K562 (cell line): ENCODE results near the gene NFATC4. TPM values are rescaled to one million over a fixed set of nuclear protein-coding genes. Genes with fewer than 3 reads are reported as not detected.
"Not testable (repeated sequence)": the region's sequence is repeated elsewhere in the genome, so short reads cannot be mapped to it uniquely, and the experiment has no call there.

Experiments
- ATAC-seq: fragments of 200-7000 bp; cut with Tn5 transposase; 3 replicates; pipeline ENCODE4 v1.9.1; 2020; ENCODE audit warnings: moderate library complexity
- BruUV-seq: library from RNA; stranded (reverse); fragments of 400-500 nt; replicated peaks from 2 replicates; lab custom pipeline; 2021; lab: Mats Ljungman, UMichigan
- CTCF ChIA-PET: fragments of 300-600 bp; formaldehyde crosslinking; extraction: SDS; loops from one replicate; lab custom pipeline; 2021; ENCODE audit warnings: low intra/inter-chr PET ratio; lab: Yijun Ruan, JAX
- POLR2A ChIA-PET: fragments of 300-600, 350-650 bp; sonication (Branson Sonifier 250); formaldehyde crosslinking; extraction: SDS; loops from one replicate; lab custom pipeline; 2021; ENCODE audit warnings: antibody characterized with exemption, inconsistent platforms; lab: Yijun Ruan, JAX
- DNase-seq, 4 experiments: peaks; one replicate each; pipeline versions ENCODE4 v3.0.0 to v3.0.0-alpha.2; 2011 to 2018; ENCODE audit warnings: low spot score in 3 of 4, mixed read lengths in 3 of 4; ENCODE audit errors: extremely low read depth in 1 of 4
- FAIRE-seq: peaks from 2 replicates; lab custom pipeline; 2011; peaks lifted over from hg19 to GRCh38; lab: Jason Lieb, UNC
- H2AFZ ChIP-seq: 2 replicates; pipeline ENCODE4 v1.6.0; 2011; ENCODE audit warnings: low read depth, low read length, control low read depth, inconsistent platforms
- H3K27ac ChIP-seq: fragments of 200-600 bp; 3 replicates; pipeline ENCODE4 v1.8.0; 2011; ENCODE audit warnings: low read depth, mild to moderate bottlenecking, control low read depth, inconsistent platforms, low read length, moderate library complexity, mixed read lengths; ENCODE audit errors: extremely low read depth
- H3K27me3 ChIP-seq, 2 experiments: fragments of 300-600 bp in 1 of 2; 2 replicates in 1 of 2; 3 replicates in 1 of 2; pipeline versions ENCODE4 v1.6.0 to v1.8.0; 2011; ENCODE audit warnings: inconsistent platforms in 2 of 2, low read length in 2 of 2, mild to moderate bottlenecking in 1 of 2, mixed read lengths in 1 of 2, moderate library complexity in 1 of 2; ENCODE audit not compliant: control insufficient read depth in 2 of 2, insufficient read depth in 2 of 2
- H3K36me3 ChIP-seq: fragments of 300-600 bp; 3 replicates; pipeline ENCODE4 v1.8.0; 2011; ENCODE audit warnings: mild to moderate bottlenecking, low read length, inconsistent platforms; ENCODE audit not compliant: control insufficient read depth, insufficient read depth
- H3K4me1 ChIP-seq, 2 experiments: fragments of 200-600 bp in 1 of 2; replicated peaks in 1 of 2; 2 replicates in 1 of 2; 3 replicates in 1 of 2; pipeline versions ENCODE4 v1.5.1 to v1.8.0; 2011; ENCODE audit warnings: inconsistent platforms in 2 of 2, low read length in 2 of 2, mild to moderate bottlenecking in 1 of 2, mixed read lengths in 1 of 2, moderate library complexity in 1 of 2; ENCODE audit not compliant: control insufficient read depth in 2 of 2, insufficient read depth in 2 of 2
- H3K4me2 ChIP-seq: 2 replicates; pipeline ENCODE4 v1.6.1; 2011; ENCODE audit warnings: low read length, control low read depth, inconsistent platforms, mixed read lengths; ENCODE audit not compliant: insufficient read depth
- H3K4me3 ChIP-seq: fragments of 200-600 bp; sonication (generic), shearing (Covaris generic); 2 replicates; pipeline ENCODE4 v1.5.1; 2016; ENCODE audit warnings: control low read depth, inconsistent platforms
- H3K79me2 ChIP-seq: fragments of 200-600 bp; 3 replicates; pipeline ENCODE4 v1.8.0; 2011; ENCODE audit warnings: low read length, inconsistent platforms; ENCODE audit not compliant: control insufficient read depth, insufficient read depth
- H3K9ac ChIP-seq, 2 experiments: 2 replicates each; pipeline versions ENCODE4 v1.6.0 to v1.6.1; 2011; ENCODE audit warnings: low read depth in 2 of 2, low read length in 2 of 2, control low read depth in 1 of 2, inconsistent platforms in 1 of 2, mild to moderate bottlenecking in 1 of 2, mixed read lengths in 1 of 2; ENCODE audit not compliant: insufficient read depth in 1 of 2
- H3K9me1 ChIP-seq: one replicate; pipeline ENCODE4 v1.6.0; 2011; ENCODE audit warnings: inconsistent platforms, mild to moderate bottlenecking, low read length, moderate library complexity; ENCODE audit not compliant: control insufficient read depth, insufficient read depth
- H3K9me3 ChIP-seq: replicated peaks from 2 replicates; pipeline ENCODE4 v1.5.1; 2011; ENCODE audit warnings: low read depth, low read length, inconsistent platforms; ENCODE audit not compliant: control insufficient read depth, insufficient read depth
- H4K20me1 ChIP-seq: replicated peaks from 2 replicates; pipeline ENCODE4 v1.6.1; 2011; ENCODE audit warnings: low read length, inconsistent platforms, mixed read lengths; ENCODE audit not compliant: control insufficient read depth, insufficient read depth
- CREBBP ChIP-seq: IDR thresholded peaks from one replicate; pipeline ENCODE4 v1.6.1; 2012; ENCODE audit warnings: low read depth, mild to moderate bottlenecking, control low read depth, inconsistent platforms, low read length
- HNRNPLL ChIP-seq: fragments of 200-400 bp; formaldehyde crosslinking; IDR thresholded peaks from 2 replicates; pipeline ENCODE4 v1.6.1; 2017; ENCODE audit warnings: low read length, low read depth, mild to moderate bottlenecking; ENCODE audit not compliant: poor library complexity, severe bottlenecking
- ZNF507 ChIP-seq: conservative IDR thresholded peaks from 2 replicates; pipeline ENCODE4 v1.6.1; 2017; ENCODE audit warnings: missing genetic modification characterization, missing compliant biosample characterization
- WGBS: fragments of 100-300 bp; shearing (Covaris generic); methylation state at CpG from one replicate; pipeline ENCODE4 v1.1.6; 2016; ENCODE audit warnings: low coverage, mixed read lengths; ENCODE audit not compliant: insufficient coverage; ENCODE audit errors: missing lambda C conversion rate; 5-methylcytosine and 5-hydroxymethylcytosine counted together
- in situ Hi-C: fragments of 300-500 bp; cut with MboI; formaldehyde crosslinking; loops from 4 replicates; pipeline ENCODE4 v1.15.0; 2018; ENCODE audit warnings: inconsistent platforms, mixed read lengths
- intact Hi-C: fragments of 100-400 bp; cut with micrococcal nuclease; formaldehyde crosslinking; loops from 2 replicates; pipeline ENCODE4 v1.14.2; 2022
- polyA plus RNA-seq, 8 experiments: library from polyadenylated mRNA; depleted of rRNA in 4 of 8; stranded (reverse) in 5 of 8; unstranded in 3 of 8; fragments of >200 nt; fragmentation: Nextera tagmentation in 2 of 8; fragmentation: Illumina TruSeq in 1 of 8; extraction: Ambion mirVana in 2 of 8; extraction: Trizol in 1 of 8; gene quantifications; 2 replicates each; pipeline versions ENCODE4 v1.2.1 to v1.2.3, GENCODE V29; 2011 to 2014; ENCODE audit warnings: inconsistent platforms in 1 of 8, missing spikeins in 1 of 8
- total RNA-seq, 7 experiments: library from RNA; depleted of rRNA in 6 of 7; stranded (reverse); fragments of >200 nt in 6 of 7; fragmentation: Illumina TruSeq in 2 of 7; extraction: Trizol in 2 of 7; gene quantifications; 2 replicates each; pipeline versions ENCODE4 v1.2.1 to v1.2.3, GENCODE V29; 2011 to 2021; ENCODE audit warnings: low replicate concordance in 1 of 7

The NFATC4 gene
- total and polyA plus RNA-seq, 9 of the 15 experiments (the other 6 are each of a cell fraction or from before 2014, with no cell fraction given), result 0.25 to 3.8 (median 0.78) TPM; not detected in 1

- H3K9ac ChIP-seq, result no peak overlapping the region
- H3K9me3 ChIP-seq, result no peaks in the 10 kb centered on the region
- no peaks in the 10 kb centered on the region for H3K9me1 ChIP-seq
- ChIA-PET POLR2A (interaction anchor here (1.2 to 1.7 kb wide), 2 partner anchors 9 to 59 kb away, joined by 3 to 6 read pairs; partner anchors contain the start of genes CBLN3 and KHNYN), CTCF (no interaction called here)
- H3K4me1 ChIP-seq, result peaks cover 11 to 46% of the 10 kb centered on the region in 2 experiments; a peak in 4 of 5 replicates
- no peak overlapping the region for H3K27ac ChIP-seq
- intact Hi-C loops (no loop called here), in situ Hi-C loops (no loop called here)
- H3K4me3 ChIP-seq, result no peak overlapping the region
- 60% methylated on average over 1 of the region's 1 CpG for WGBS
- H3K4me2 ChIP-seq, result no peak overlapping the region
- no peaks in the 10 kb centered on the region for H4K20me1 ChIP-seq
- no peak for DNase-seq
- no peaks in the 10 kb centered on the region for H3K79me2 ChIP-seq
- TF ChIP-seq CREBBP, result no peak
- no peak for TF ChIP-seq ZNF507 (tag)
- no peak for TF ChIP-seq HNRNPLL
- no peak for ATAC-seq
- H3K27me3 ChIP-seq, result no peaks in the 10 kb centered on the region
- no peak overlapping the region for H2AFZ ChIP-seq
- no peak for FAIRE-seq
- BruUV-seq, result no TSS peak
- no peaks in the 10 kb centered on the region for H3K36me3 ChIP-seq
These were observed 2.8 kb downstream of the NFATC4 start for GRCh38 chr14:24370748-24371147.

- DNase-seq, H3K79me2 ChIP-seq, H2AFZ ChIP-seq, H3K4me2 ChIP-seq, CTCF ChIA-PET, H3K4me3 ChIP-seq, H3K27ac ChIP-seq, ATAC-seq, H3K9me1 ChIP-seq, H3K36me3 ChIP-seq, intact Hi-C loops, H3K27me3 ChIP-seq, BruUV-seq, in situ Hi-C loops, H3K9me3 ChIP-seq, H4K20me1 ChIP-seq, FAIRE-seq, H3K9ac ChIP-seq: not testable (repeated sequence)
- H3K4me1 ChIP-seq, result peaks cover 9 to 42% of the 10 kb centered on the region in 2 experiments; a peak in 4 of 5 replicates
- WGBS, result 44% methylated on average over 3 of the region's 3 CpGs
- POLR2A ChIA-PET, result interaction anchor here (1.2 kb wide), 1 partner anchor 58 kb away, joined by 3 read pairs; the partner anchor contains the start of genes CBLN3 and KHNYN
These were observed 3.6 kb downstream of the NFATC4 start for GRCh38 chr14:24371605-24372004.
